Pulmonary artery endothelial cell (primary cell): Measurements from ENCODE around the gene GRP. TPM values are rescaled to one million over a fixed set of nuclear protein-coding genes. Genes with fewer than 3 reads are reported as not detected.

Source experiments
- DNase-seq: peaks from one replicate; pipeline ENCODE4 v3.0.0-alpha.2; 2011; ENCODE audit warnings: low read depth, low spot score
- total RNA-seq: library from RNA; depleted of rRNA; stranded (reverse); fragments of >200 nt; gene quantifications from 2 replicates; pipeline ENCODE4 v1.2.3, GENCODE V29; 2014

Gene GRP
- not detected in 2 replicates for total RNA-seq

GRCh38 chr18:59219672-59220163 is at the start of gene GRP:
GRP (plus strand) TSS chr18:59220158; CDS start chr18:59220266, 108 bp downstream.
- DNase-seq = no peak

DNA sequence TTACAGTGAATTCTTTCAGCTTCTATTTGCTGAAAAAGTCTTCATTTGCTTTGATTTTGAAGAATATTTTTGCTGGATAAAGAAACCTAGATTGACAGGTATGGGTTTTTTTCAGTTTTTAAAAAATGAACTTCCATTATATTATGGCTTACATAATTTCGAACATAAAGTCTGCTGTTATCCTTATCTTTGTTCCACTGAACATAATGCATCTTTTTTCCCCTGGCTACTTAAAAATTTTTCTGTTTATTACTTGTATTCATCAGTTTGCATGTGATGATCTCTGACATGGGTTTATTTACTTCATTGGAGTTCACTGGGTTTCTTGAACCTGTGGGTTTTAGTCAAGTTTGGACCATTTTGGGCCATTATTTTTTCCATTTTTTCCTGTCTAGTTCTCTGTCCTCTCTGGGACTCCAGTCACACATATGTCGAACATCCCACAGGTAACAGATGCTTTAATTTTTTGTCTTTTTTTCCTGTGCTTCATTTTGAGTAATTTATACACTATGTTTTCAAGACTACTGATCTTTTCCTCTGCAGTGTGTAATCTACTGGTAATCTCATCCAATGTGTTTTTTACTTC is 47.2 kb upstream of the GRP start:
- DNase-seq = no peak

DNA sequence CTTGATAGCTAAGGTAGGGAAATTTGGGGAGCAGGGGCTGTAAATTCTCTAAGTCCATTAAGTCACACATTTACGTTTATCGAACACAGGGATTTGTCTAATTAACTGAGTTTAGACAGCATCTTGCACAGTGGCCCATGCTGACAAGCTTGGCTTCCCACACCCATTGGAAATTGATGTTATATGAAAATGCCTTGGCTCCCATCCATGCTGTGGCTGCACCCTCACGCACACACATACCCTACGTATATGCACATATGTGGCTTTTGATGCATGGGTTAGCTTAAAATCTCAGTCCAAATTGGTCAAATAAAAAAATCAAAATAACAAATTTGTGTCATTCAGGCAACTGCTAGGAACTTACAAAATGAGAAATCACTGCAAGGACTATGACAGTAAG is 42.5 kb upstream of the GRP start:
- no peak for DNase-seq

GRCh38 chr18:59180150-59180845 is 39.7 kb upstream of the GRP start:
- DNase-seq = no peak

- DNase-seq = no peak
Measured at GRCh38 chr18:59182673-59183072, 37.3 kb upstream of the GRP start.

DNA sequence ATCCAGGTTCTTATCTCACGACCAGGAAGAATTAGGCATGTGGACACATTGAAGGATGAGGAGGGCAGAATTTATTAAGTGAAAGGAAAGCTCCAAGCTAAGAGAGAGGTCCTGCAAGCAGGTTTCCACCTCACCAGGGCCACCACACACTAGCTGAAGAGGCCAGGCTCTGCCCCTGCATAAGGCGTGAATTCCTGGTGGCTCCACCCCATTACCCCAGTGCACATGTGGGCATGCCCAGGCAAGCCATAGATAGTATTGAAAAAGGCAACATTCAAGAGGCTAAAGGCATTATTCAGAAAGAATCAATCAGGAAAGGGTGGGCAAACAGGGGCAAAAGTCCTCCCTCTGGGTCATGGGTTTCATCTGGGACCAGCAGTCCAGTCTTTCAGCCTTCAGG is 30.9 kb upstream of the GRP start:
- DNase-seq = no peak

GRCh38 chr18:59189746-59190145 is 30.2 kb upstream of the GRP start:
- no peak for DNase-seq

GRCh38 chr18:59196161-59196725 is 23.7 kb upstream of the GRP start:
- DNase-seq = no peak

- no peak for DNase-seq
Measured at GRCh38 chr18:59197636-59198035, 22.3 kb upstream of the GRP start.

DNA sequence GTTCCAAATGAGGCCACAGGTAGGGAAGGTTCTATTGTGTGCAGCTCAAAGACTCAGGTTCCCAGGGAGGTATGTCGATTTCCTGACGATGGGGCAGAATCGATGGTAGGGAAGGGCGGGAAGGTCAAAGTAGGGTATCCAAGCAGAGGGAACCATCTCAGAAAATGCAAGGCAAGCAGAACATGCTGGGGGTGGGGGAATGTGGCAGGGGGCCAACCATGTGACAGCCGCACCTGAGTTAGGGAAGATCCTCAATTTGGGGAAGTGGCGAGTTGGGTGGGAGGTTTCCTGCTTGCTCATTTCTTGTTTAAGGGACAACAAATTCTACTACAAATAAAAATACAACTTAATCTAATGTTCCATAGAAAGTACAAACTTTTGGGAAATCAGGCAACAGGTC is 21.7 kb upstream of the GRP start:
- no peak for DNase-seq

GRCh38 chr18:59200787-59201186 is 19.2 kb upstream of the GRP start:
- no peak for DNase-seq

DNA sequence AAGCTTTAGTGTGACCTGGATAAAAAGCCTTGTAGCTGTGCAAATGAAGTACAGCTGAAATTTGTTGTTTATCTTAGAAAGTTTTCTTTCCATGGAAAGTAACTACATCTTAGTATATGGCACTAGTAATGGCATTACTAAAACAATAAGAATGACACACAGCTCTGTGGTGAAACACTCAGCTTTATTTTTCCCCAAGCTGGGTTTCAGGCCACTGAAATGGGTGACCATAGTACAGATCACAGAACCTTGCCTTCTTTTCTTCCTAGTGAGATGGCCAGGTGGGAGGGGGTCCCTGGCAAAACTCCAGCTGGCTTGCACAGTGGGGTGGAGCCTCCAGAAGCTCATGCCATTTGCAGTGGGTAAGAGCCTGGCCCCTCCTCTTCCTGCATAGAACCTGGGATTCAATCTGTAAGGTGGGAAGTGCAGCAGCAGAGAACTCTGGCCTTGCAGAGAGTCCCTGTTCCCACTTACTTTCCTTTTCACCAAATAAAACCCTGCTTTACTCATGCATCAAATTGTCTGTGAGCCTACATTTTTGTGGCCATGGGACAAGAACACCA is 17.6 kb upstream of the GRP start:
- no peak for DNase-seq

- no peak for DNase-seq
Measured at GRCh38 chr18:59207506-59207905, 12.5 kb upstream of the GRP start.

DNA sequence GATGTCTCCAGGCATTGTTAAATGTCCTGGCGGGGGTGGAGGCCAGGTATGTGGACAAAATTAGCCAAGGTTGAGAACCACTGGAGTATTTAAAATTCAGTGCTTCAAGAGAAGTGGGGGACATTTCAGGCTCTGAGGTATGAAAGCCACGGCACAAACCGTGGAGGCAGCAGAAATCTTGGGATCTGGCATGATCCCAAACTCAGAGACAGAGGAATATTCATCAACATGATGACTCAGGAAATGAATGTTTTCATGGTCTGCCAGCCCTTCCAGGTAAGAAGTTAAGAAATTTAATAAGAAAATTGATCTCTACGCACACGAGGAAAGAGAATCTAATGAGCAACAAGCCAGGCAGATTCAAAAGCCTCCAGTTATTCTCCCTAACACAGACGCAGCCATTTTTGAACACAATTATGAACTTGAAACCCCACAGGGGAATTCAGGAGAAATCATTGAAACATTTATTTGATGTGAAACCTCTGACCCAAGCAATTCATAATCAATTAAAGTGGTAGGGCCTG is 11.3 kb upstream of the GRP start:
- DNase-seq = no peak

DNA sequence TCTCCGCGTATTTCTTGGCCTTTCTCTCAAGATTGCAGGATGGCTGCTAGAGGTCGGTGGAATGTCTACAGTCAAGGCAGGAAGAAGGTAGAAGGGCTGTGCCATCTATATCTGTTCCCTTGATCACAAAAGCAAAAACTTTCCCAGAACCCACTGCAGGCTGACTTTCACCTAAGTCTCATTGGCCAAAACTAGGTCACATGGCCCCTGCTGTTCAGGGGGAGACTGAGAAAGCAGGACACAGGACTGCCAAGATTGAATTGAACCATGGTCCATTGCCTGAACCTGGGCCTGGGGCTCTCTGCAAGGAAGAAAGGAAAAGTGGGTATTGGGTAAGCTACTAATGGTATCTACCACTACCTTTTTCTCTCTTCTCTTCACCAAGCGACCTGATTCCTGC is 9.7 kb upstream of the GRP start:
- no peak for DNase-seq

GRCh38 chr18:59211629-59212028 is 8.3 kb upstream of the GRP start:
- DNase-seq = no peak

GRCh38 chr18:59218018-59218417 is 1.9 kb upstream of the GRP start:
- DNase-seq = no peak

DNA sequence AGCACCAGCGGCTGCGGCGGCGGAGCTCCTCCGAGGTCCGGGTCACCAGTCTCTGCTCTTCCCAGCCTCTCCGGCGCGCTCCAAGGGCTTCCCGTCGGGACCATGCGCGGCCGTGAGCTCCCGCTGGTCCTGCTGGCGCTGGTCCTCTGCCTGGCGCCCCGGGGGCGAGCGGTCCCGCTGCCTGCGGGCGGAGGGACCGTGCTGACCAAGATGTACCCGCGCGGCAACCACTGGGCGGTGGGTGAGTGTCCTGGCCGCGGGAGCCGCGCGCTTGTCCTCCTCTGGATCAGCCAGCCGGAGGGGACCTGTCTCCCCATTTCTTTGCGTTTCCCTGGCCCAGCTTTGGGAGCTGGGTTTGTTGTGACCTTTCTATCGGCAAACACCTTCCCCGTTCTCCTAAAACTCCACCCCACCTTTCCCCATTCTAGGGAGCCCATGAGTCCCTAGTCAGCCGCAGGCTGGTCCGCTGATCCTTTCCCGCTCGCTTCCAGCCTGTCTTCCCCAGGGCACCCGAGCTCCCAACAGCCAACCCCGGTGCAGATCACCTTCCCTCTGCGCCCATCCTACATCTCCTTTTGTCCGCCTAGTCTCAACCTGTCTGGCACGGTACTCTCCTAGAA is 316 bp downstream of the GRP start:
- DNase-seq = no peak

DNA sequence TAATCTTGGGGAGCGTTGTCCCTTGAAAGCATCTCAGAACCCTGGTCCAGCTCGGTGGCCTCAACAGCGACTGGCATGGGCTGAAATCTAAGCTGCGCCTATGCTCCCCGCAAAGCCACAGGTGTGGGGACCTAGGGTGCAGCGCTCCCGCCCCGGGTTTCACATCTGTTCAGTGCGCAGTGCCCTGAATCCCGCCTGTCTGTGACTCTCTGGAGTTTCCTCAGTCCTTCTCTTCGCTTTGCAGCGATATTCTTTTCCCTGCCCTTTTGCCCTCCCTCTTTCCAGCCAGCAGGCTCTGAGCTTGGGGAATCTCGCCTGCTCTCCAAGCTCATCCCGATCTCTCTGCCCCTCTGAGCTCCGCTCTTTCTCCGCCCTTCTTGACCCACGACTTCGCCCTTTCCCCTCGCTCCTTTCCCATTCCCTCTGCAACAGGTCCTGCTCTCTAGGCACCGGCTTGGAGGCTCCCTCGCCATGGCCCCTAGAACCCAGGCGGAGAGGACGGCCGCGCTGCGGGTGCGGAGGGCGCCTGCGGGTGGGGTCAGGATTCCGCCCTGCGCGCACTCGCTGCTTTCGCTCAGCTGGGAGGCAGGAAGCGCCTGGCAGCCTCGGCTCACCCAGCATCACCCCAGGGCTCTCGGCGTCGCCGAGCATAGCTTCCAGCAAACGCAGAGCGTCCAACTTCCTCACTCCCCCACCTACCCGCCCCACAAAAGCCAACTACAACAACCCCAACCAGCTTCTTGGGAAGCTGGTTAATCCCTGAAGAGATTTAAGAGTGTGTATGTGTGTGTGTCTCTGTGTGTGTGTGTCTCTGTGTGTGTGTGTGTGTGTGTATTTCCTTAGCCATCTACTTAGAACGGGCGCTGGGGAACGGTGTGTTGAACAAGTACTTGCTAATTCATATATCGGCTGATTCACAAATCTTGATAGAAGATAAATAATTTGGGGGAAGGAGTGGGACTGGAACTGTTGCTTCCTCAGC is 1.1 kb downstream of the GRP start:
- DNase-seq = no peak

GRCh38 chr18:59222341-59222740 is 2.4 kb downstream of the GRP start:
- no peak for DNase-seq

GRCh38 chr18:59228351-59228750 is 8.4 kb downstream of the GRP start:
- DNase-seq = no peak
